Peyer's patch (tissue), 4 donors: ENCODE data around the gene WDR72. TPM values are rescaled to one million over a fixed set of nuclear protein-coding genes. Genes with fewer than 3 reads are reported as not detected.
A peak's percentile ranks its signal among the peaks of the same experiment; 100 is the strongest.

Experiments
- DNase-seq, 3 donors: peaks; one replicate each; pipeline ENCODE4 v3.0.0-alpha.2; 2017 to 2019
- H3K27ac ChIP-seq, 4 donors: fragments of 200-600 bp; sonication (generic); one replicate each; pipeline ENCODE4 v1.5.1; 2016 to 2019
- H3K27me3 ChIP-seq, 2 donors: fragments of 200-600 bp; sonication (generic); one replicate each; pipeline ENCODE4 v1.5.1; 2019
- H3K36me3 ChIP-seq, 3 donors: fragments of 200-600 bp; sonication (generic); one replicate each; pipeline ENCODE4 v1.5.1; 2016 to 2019
- H3K4me1 ChIP-seq, 4 donors: fragments of 200-600 bp; sonication (generic); one replicate each; pipeline ENCODE4 v1.5.1; 2016 to 2019
- H3K4me3 ChIP-seq, 4 donors: fragments of 200-600 bp; sonication (generic); 1 replicate in 3 of 4; 2 replicates in 1 of 4; pipeline ENCODE4 v1.5.1; 2016 to 2019; ENCODE audit warnings: mild to moderate bottlenecking in 1 of 4
- H3K9me3 ChIP-seq, 4 donors: fragments of 200-600 bp; sonication (generic); one replicate each; pipeline ENCODE4 v1.5.1; 2016 to 2019; ENCODE audit warnings: mild to moderate bottlenecking in 1 of 4
- CTCF ChIP-seq, 6 experiments: fragments of 450-650 bp in 4 of 6; fragments of 200-600 bp in 2 of 6; sonication (generic) in 1 of 6; IDR thresholded peaks; one replicate each; pipeline ENCODE4 v1.5.1; 2017 to 2019; ENCODE audit warnings: antibody characterized with exemption in 6 of 6, mild to moderate bottlenecking in 3 of 6, moderate library complexity in 1 of 6
- POLR2A ChIP-seq, 2 donors: fragments of 450-650 bp; IDR thresholded peaks; one replicate each; pipeline ENCODE4 v1.5.1; 2017; ENCODE audit warnings: antibody characterized with exemption in 2 of 2, mild to moderate bottlenecking in 2 of 2, moderate library complexity in 2 of 2
- total RNA-seq, 4 donors: library from RNA; depleted of rRNA; stranded (reverse); fragments of >200 nt; gene quantifications; one replicate each; pipeline ENCODE4 v1.1.0, GENCODE V29; 2016

WDR72 gene
- not detected for total RNA-seq

- Histone ChIP-seq H3K27ac (no peak within 1 kb of the TSS), H3K36me3 (no peaks in the 10 kb centered on the region), H3K27me3 (peaks cover 0 to 5% of the 10 kb centered on the region in 2 donors), H3K4me3 (peak within 1 kb of the TSS in 2 of 4 donors; percentile 31 to 34), H3K4me1 (no peaks in the 10 kb centered on the region), H3K9me3 (no peaks in the 10 kb centered on the region)
- DNase-seq = no peak
- TF ChIP-seq POLR2A (IDR thresholded peaks at IDR 0.05) (no peak), CTCF (IDR thresholded peaks at IDR 0.05) (no peak)
Measured at GRCh38 chr15:53759411-53759931, at the start of gene WDR72. WDR72 (minus strand) TSS chr15:53759663; CDS start chr15:53733149, 26,514 bp downstream.

GRCh38 chr15:53808058-53808706 lies 48.7 kb upstream of the WDR72 start:
- DNase-seq = no peak
- Histone ChIP-seq H3K4me1 (no peaks in the 10 kb centered on the region), H3K4me3 (no peak overlapping the region), H3K9me3 (no peaks in the 10 kb centered on the region), H3K27ac (no peak overlapping the region), H3K36me3 (no peaks in the 10 kb centered on the region), H3K27me3 (no peaks in the 10 kb centered on the region)
- TF ChIP-seq CTCF (IDR thresholded peaks at IDR 0.05) (peak in 5 of 6 experiments; percentile 32 to 57 (median 44)), POLR2A (IDR thresholded peaks at IDR 0.05) (no peak)

GRCh38 chr15:53807501-53807900 lies 48.0 kb upstream of the WDR72 start:
- Histone ChIP-seq H3K9me3 (no peaks in the 10 kb centered on the region), H3K27me3 (no peaks in the 10 kb centered on the region), H3K4me3 (no peak overlapping the region), H3K36me3 (no peaks in the 10 kb centered on the region), H3K27ac (no peak overlapping the region), H3K4me1 (no peaks in the 10 kb centered on the region)
- no peak for TF ChIP-seq CTCF (IDR thresholded peaks at IDR 0.05)
- no peak for TF ChIP-seq POLR2A (IDR thresholded peaks at IDR 0.05)
- DNase-seq = no peak

GRCh38 chr15:53802672-53803071 lies 43.2 kb upstream of the WDR72 start:
- Histone ChIP-seq H3K36me3 (no peaks in the 10 kb centered on the region), H3K27ac (no peak overlapping the region)
- TF ChIP-seq POLR2A (IDR thresholded peaks at IDR 0.05) = no peak
- no peak for TF ChIP-seq CTCF (IDR thresholded peaks at IDR 0.05)

DNA sequence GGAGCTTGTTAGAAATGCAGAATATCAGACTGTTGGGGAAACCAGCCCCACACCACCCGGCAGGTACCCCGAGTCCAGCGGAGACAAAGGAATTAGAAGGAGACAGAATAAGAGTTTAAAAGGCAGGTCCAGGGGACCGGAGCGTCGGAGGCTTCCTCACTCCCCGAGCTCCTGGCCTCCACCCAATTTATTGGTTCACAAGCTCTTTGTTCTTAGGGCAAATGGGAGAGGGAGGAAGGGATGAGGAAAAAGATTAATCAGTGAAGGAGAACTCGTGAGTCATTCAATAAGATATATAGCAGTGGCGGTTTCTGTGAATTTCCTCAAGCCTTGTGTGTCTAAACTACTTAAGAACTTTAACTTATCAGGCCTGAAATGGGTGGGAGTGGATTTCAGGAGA lies 32.1 kb upstream of the WDR72 start:
- H3K27me3 ChIP-seq = no peaks in the 10 kb centered on the region
- no peak overlapping the region for H3K27ac ChIP-seq
- no peaks in the 10 kb centered on the region for H3K36me3 ChIP-seq
- no peak overlapping the region for H3K4me3 ChIP-seq
- H3K9me3 ChIP-seq = no peaks in the 10 kb centered on the region
- TF ChIP-seq POLR2A (IDR thresholded peaks at IDR 0.05) (no peak), CTCF (IDR thresholded peaks at IDR 0.05) (no peak)
- no peaks in the 10 kb centered on the region for H3K4me1 ChIP-seq
- DNase-seq = no peak

More at GRCh38 chr15:53802672-53803071, 43.2 kb upstream of the WDR72 start:
- no peak for DNase-seq
- Histone ChIP-seq H3K4me1 (no peaks in the 10 kb centered on the region), H3K9me3 (no peaks in the 10 kb centered on the region), H3K4me3 (no peak overlapping the region), H3K27me3 (no peaks in the 10 kb centered on the region)
